ENCODE data around the gene MPRIP.

DNA sequence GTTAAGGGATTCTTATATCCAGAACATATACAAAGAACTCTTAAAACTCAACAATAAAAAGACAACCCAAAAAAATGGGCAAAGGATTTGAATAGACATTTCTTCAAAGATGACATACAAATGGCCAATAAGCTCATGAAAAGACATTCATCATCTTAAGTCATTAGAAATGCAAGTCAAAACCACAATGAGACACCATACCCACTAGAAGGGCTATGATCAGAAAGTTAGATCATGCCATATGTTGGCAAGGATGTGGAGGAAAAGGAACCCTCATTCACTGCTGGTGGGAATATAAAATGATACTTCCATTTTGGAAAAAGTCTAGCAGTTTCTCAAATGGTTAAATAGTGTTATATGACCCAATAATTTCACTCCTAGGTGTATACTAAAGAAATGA is 154.5 kb downstream of the MPRIP start:
- TF ChIP-seq, protein P1, sequence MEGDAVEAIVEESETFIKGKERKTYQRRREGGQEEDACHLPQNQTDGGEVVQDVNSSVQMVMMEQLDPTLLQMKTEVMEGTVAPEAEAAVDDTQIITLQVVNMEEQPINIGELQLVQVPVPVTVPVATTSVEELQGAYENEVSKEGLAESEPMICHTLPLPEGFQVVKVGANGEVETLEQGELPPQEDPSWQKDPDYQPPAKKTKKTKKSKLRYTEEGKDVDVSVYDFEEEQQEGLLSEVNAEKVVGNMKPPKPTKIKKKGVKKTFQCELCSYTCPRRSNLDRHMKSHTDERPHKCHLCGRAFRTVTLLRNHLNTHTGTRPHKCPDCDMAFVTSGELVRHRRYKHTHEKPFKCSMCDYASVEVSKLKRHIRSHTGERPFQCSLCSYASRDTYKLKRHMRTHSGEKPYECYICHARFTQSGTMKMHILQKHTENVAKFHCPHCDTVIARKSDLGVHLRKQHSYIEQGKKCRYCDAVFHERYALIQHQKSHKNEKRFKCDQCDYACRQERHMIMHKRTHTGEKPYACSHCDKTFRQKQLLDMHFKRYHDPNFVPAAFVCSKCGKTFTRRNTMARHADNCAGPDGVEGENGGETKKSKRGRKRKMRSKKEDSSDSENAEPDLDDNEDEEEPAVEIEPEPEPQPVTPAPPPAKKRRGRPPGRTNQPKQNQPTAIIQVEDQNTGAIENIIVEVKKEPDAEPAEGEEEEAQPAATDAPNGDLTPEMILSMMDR (IDR thresholded peaks at IDR 0.05) = no peak
- TF ChIP-seq POLR2A (IDR thresholded peaks at IDR 0.05) = no peak
